H7 (cell line): ENCODE data around the gene KCNQ1. TPM values are rescaled to one million over a fixed set of nuclear protein-coding genes. Genes with fewer than 3 reads are reported as not detected.

ENCODE experiments used
- DNase-seq: peaks from one replicate; pipeline ENCODE4 v3.0.0; 2012
- H3K27me3 ChIP-seq: 2 replicates; pipeline ENCODE4 v1.6.0; 2011; ENCODE audit warnings: mild to moderate bottlenecking, low read length; ENCODE audit not compliant: control insufficient read depth, insufficient read depth
- H3K36me3 ChIP-seq: replicated peaks from 2 replicates; pipeline ENCODE4 v1.5.1; 2011; ENCODE audit warnings: low read length; ENCODE audit not compliant: control insufficient read depth, insufficient read depth
- H3K4me3 ChIP-seq: 2 replicates; pipeline ENCODE4 v1.5.1; 2011; ENCODE audit warnings: low read depth, mild to moderate bottlenecking, control low read depth, low read length, moderate library complexity; ENCODE audit not compliant: insufficient read depth
- total RNA-seq: library from RNA; depleted of rRNA; stranded (reverse); fragments of >200 nt; shearing (Covaris generic); gene quantifications from 2 replicates; pipeline ENCODE4 v1.2.3, GENCODE V29; 2014

KCNQ1 gene
- total RNA-seq, 1 experiment from 2014 or later = 0.48 TPM

DNA sequence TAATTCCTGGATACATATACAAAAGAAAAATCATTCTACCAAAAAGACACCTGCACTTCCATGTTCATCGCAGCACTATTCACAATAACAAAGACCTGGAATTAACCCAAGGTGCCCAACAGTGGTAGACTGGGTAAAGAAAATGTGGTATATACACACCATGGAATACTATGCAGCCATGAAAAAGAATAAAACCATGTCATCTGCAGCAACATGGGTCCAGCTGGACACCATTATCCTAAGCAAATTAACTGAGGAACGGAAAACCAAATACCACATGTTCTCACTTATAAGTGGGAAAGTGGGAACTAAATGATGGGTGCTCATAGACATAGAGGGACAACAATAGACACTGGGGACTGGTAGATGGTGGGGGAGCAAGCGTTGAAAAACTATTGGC, 5.0 kb upstream of the KCNQ1 start:
- no peak for DNase-seq
- Histone ChIP-seq H3K27me3 (peaks cover 18% of the 10 kb centered on the region), H3K4me3 (no peak overlapping the region), H3K36me3 (no peaks in the 10 kb centered on the region)

DNA sequence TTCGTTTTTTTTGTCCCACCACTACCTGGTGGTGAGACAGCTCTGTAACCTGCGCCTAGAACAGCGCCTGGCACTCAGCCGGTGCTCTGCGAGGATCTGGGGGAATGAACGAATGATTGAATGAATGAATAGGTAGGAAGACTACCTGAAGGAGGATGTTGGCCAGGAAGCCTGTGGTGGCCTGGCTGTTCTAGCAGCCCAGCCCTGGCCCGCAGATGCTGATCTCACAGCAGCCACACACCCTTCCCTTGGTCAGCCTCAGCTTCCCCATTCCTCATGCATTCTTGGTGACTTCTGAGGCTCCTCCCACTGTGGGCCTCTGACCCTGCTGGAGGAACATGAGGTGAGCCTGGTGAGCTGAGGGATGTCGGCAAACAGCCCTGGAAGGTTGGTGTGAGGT, 4.2 kb upstream of the KCNQ1 start:
- Histone ChIP-seq H3K27me3 (peaks cover 24% of the 10 kb centered on the region), H3K36me3 (no peaks in the 10 kb centered on the region), H3K4me3 (no peak overlapping the region)
- DNase-seq = no peak

DNA sequence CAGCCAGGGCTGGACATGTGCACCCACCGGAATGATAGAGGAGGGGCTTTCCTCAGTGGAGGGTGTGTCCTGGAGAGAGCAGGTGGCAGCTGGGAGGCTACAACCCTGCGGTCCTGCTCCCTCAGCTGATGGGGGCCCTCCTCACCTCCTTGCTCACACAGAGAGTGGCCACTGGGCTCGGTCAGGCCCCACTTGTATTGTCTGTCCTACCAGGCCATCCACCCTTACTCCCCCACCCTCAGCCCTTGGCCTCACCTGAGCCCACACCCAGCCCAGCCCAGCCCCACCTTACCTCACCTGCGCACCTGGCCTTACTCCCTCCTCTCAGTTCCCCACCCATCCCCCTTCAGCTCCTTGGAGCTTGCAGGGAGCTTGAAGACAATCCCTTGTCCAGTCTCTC, 3.6 kb upstream of the KCNQ1 start:
- Histone ChIP-seq H3K36me3 (no peaks in the 10 kb centered on the region), H3K27me3 (peaks cover 29% of the 10 kb centered on the region), H3K4me3 (no peak overlapping the region)
- no peak for DNase-seq

DNA sequence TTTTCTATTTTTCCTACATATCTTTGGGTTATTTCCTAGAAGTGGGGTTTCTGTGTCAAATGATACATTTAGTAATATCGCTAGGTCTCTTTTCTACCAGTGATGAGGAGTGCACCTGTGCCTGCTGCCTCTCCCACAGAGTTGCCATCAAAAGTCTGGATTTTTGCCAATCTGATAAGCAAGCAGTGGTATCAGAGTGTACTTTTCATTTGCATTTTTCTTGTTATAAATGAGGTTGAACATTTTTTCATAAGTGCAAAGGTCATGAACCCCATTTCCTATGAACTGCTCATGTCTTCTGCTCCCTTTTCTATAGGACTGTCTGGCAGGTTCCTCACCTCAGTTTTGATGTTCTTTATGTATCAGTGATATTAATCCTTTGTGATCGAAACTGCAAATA, 2.2 kb upstream of the KCNQ1 start:
- Histone ChIP-seq H3K36me3 (no peaks in the 10 kb centered on the region), H3K27me3 (peaks cover 40% of the 10 kb centered on the region)
- no peak for DNase-seq

DNA sequence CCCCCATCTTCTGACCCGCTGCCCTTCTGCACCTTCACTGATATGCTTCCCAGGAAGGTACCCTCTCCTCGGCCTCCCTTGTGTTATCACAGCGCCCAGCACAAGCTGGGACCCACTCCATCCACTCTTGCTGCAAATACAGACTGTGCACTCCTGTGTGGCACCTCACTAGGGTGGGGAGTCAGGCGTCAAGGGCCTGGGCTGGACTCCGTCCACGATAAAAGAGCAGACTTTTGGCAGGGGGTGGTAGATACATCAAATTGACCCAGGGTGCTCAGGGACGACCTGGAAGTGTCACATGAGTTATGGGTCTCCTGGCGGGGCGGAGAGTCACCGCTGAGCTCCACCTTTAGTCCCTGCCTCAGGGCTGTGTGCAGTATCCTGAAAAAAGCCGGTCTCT, 1.4 kb upstream of the KCNQ1 start:
- no peaks in the 10 kb centered on the region for H3K36me3 ChIP-seq
- no peak for DNase-seq
- H3K4me3 ChIP-seq = no peak overlapping the region
- peaks cover 45% of the 10 kb centered on the region for H3K27me3 ChIP-seq

More for the DNA sequence above, 2.2 kb upstream of the KCNQ1 start:
- H3K4me3 ChIP-seq = no peak overlapping the region

DNA sequence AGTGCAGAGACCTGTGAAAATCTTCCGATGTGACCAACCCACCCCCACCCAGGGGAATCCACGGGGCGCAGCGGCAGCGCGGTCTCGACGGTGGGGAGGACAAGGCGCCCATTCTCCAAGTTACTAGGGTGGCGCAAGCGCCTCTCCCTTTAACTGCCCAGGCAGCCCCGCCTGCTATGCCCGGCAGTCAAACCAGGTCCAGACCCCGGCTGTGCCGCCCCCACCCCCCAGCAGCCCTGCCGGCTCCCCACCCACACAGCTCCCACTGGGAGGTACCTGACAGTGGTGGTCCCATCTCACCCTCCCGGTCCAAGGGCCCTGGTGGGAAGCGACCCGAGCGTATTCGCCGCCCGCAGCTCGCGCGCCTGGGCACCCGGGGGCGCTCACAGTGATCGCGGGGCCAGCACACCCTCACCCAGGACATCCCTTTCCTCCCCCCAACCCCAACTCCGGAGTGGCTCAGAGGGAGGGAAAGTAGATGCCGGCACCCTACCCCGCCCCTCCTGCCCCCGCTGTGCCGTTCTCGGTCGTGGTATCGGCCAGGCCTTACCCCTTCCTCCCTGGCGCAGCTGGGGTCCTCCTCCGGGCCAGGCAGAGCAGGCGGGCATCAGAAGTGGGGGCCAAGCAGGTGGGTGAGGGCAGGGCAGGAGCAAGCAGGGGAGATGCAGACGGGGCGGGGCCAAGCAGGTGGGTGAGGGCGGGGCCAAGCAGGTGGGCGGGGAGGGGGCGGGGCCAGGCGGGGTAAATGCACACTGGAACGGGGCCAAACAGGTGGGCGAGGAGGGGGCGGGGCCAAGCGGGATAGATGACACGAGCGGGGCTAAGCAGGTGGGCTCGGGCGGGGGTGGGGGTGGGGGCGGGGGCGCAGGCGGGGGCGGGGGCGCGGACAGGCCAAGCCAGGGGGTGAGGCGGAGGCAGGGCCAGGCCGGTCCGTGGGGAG, 657 bp upstream of the KCNQ1 start, which contains the start of gene TRPM5:
Gene TRPM5 (minus strand): TSS at position 634 of the 940 bp plus-strand sequence. CDS start 21,478 bp downstream, outside the sequence.
- H3K27me3 ChIP-seq = peaks cover 45% of the 10 kb centered on the region
- H3K4me3 ChIP-seq = peak within 1 kb of the TSS; percentile 39
- H3K36me3 ChIP-seq = no peaks in the 10 kb centered on the region
- peak; percentile 99 for DNase-seq

DNA sequence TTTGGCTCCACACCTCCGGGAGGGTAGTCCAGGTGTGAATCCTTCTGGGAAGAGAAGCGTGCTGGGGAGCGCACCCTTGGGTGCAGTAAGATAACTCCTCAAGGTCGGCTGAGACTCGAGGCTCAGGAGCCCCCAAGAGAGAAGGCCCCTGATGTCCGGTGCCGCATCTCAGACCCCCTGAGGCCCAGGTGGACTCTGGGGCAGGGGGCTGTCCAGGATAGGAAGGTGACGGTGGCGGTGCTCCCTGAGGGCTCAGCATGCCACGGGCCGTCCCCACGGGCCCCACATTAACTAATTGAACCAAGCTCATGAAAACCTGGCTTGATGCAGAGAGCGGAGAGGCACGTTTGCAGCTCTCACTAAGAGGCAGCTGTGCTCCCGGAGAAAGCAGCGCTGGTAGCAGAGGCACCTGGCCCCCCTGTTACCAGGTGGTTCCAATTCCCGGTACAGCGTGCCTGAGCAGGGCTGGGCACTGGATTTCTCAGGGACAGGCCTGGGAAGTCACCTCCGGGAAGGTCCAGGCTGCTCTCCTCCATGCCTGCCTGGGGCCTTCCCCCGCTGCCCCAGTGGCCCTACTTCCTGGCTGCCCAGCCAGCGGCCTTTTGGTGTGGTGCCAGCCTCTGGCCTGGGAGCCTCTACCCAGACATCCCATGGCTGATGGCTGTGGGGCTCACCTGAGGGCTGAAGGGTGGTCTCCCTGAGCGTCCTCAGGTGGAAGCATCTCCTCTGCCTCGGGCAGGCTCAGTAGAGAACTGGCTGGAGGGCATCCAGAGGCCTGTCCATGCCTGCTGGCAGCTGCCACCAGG, 1.1 kb downstream of the KCNQ1 start:
- Histone ChIP-seq H3K36me3 (no peaks in the 10 kb centered on the region), H3K27me3 (peaks cover 45% of the 10 kb centered on the region), H3K4me3 (peak overlapping the region; percentile 39; the same call in 1 of the 2 replicates)
- peak; percentile 78 for DNase-seq

DNA sequence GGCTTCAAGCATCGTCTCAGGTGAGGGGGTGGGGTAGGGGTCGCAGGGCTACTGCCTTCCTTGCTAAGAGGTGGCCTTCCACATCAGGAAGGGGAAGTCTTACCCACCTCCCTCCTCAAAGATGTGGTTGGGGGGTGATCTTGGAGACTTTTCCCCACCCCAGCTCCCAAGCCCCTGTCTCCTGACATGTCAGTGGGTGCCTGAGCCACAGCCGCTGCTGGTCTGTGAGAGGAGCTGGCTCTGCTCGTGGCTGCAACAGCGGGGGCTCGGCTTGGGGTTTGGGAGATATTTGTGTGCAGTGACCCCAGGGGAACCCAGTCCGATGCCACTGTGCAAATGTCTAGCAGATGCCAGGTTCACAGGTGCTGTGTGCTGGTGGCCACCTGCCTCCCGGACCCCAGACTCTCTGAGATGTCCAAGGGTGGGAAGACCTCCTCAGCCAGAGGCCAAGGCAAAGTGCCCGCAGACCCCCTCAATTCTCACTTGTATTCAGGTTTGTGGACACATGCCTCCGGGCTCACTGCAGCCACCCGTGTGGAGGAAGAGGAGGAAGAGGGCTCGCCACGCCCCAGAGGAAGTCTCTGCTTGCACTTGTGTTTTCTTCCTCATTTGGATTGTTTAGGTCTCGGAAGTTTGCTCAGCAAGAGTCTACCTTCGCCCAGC, 1.9 kb downstream of the KCNQ1 start:
- Histone ChIP-seq H3K27me3 (peaks cover 45% of the 10 kb centered on the region), H3K36me3 (no peaks in the 10 kb centered on the region)
- no peak for DNase-seq

DNA sequence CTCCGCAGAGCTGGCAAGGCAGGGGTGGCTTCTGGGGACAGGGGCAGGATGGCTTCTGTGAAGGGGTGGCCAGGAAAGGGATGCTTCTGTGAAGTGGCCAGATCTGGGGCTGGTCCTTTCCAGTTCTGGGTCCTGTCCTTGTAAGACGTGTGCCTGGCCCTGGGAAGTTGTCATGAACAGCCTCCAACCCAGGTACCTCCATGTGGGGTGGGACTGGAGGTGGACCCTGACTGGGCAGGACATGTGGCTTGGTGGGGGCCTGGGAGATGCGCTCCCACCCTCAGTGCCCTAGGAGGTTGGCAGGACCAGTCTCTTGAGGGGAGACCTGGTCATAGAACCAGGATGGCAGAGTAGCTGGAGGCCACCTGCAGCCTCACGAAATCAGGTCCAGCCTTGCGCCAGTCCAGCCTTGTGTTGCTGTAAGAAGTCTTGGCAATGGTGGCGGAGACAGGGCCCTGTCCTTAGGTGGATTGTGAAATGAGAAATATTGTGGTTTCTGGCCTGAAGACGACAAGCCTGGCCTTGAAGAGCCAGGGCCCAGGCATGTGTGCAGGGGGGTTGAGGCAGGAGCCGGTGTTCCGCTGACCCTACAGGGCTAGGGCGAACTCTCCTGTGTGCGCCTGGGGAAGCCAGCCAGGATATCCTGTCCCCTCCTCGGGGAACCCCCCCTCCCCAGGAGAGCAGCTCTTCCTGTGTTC, 2.6 kb downstream of the KCNQ1 start:
- no peak for DNase-seq
- H3K4me3 ChIP-seq = no peak overlapping the region
- peaks cover 45% of the 10 kb centered on the region for H3K27me3 ChIP-seq
- no peaks in the 10 kb centered on the region for H3K36me3 ChIP-seq

More for the DNA sequence above, 1.9 kb downstream of the KCNQ1 start:
- H3K4me3 ChIP-seq = no peak overlapping the region

DNA sequence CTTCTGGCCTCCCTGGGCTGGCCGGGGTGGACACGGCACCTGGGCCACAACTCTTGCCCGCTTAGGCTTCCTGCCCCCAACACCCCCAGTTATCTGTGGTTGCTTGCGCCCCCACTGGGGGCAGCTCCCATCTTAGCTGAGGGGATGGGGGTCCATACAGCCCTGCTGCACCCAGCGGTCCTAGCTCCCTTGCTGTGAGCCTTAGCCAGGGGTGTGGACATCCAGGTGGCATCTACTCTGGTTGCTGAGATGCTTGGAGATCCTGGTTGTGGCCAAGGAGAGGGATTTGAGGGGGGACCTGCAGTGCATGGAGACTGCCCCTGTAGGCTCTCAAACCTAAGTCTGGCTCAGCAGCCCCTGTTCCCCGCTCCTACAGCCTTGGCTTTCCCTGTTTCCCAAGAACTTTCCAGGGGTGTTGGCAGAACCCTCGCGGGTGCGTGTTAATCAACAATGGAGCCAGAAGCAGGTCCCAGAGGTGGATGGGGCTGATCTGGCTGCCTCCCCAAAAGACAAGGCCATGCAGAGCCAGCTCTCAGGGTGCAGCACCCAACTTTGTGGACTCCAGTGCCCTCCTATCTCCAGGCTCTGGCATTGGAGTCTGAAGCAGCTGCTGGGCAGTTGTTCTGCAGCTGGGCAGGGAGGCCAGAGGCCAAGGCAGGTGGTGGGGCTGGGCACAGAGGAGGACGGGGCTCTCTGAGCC, 3.3 kb downstream of the KCNQ1 start:
- peaks cover 40% of the 10 kb centered on the region for H3K27me3 ChIP-seq
- H3K36me3 ChIP-seq = no peaks in the 10 kb centered on the region
- DNase-seq = no peak
- H3K4me3 ChIP-seq = no peak overlapping the region

DNA sequence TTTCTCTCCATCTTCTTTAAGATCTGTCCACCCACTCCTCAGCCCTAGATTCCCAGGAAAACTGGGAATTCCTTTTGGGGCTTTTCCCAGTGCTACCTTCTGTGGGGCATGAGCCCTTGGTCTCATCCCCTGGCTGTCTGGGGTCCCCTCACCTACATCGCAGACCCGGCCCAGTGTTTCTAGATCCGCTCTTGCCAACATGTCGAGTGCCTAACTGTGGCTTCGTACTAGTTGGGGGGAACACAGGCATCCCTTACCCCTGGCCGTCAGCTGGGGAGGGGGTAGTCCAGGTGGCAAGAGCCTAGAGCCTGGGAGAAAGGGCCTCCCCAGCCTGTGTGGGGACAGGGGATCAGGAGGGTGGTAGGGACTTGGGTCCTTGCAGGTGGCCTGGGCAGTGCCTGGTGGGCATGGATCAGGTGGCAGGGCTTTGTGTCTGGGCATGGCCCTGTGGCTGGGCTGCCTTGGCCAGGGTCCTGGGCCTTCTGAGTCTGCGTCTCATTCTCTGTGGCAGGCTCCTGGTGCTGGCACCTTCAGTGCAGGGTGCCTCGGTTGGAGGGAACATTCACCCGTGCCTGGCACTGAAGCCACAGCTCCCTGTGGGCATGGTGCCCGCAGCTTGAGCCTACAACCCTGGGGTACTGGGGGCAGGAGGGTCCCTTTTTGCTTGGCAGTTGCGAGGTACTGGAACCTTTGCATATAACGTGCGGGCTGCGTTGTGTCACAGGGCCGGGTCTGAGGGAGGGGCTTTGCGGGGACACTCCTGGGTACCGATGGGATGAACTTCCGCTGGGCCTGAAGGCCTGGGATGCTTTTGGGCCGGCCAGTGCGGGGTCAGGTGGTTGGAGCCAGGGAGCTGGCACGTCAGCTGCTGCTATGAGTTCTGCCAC, 4.1 kb downstream of the KCNQ1 start:
- no peak for DNase-seq
- no peak overlapping the region for H3K4me3 ChIP-seq
- no peaks in the 10 kb centered on the region for H3K36me3 ChIP-seq
- peaks cover 36% of the 10 kb centered on the region for H3K27me3 ChIP-seq

DNA sequence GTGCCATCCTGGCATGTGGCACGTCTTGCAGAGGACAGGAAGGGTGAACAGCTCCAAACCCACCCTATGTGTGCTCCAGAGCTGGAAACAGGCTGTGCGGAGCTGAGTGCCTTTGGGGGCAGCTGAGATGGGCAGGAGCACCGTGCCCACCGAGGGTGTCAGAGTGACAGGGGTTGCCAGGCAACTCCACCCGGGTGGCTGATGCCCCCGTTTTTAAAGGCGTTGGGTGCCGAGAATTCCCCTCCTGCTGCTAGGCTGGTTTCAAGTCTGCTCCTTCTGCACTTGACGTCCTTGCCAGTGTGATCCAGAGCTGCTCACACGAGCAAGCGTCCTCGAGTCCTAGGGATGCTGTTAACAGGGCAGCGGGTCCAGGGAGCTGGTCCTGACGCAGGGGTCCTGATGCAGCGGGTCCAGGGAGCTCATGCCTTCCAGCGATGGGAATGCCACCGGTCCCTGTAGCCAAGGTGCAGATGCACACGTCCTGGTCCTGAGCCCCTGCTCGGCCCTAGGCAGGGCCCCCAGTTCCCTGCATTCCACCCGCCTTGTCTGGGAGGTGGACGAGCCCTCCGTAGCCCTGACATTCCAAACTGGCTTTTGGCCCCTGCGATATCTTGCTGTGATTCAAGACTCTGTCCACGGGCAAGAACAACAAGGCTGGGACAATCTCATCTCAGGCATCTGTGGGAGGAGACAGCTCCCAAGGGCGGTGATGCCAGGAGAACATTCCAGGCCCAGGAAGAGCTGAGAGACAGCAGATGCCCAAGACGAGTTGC, 4.9 kb downstream of the KCNQ1 start:
- no peak for DNase-seq
- Histone ChIP-seq H3K36me3 (no peaks in the 10 kb centered on the region), H3K4me3 (no peak overlapping the region), H3K27me3 (peaks cover 32% of the 10 kb centered on the region)
